HepG2 (cell line): ENCODE results near the gene CRAMP1. TPM values are rescaled to one million over a fixed set of nuclear protein-coding genes. Genes with fewer than 3 reads are reported as not detected.

Experiments used
- ATAC-seq: fragments of 200-7000 bp; cut with Tn5 transposase; 3 replicates; pipeline ENCODE4 v1.9.1; 2020; ENCODE audit warnings: mild to moderate bottlenecking, moderate library complexity
- BruUV-seq: library from RNA; stranded (reverse); fragments of 400-500 nt; replicated peaks from 2 replicates; lab custom pipeline; 2021; lab: Mats Ljungman, UMichigan
- CTCF ChIA-PET: fragments of 300-600 bp; formaldehyde crosslinking; extraction: SDS; loops from one replicate; lab custom pipeline; 2021; ENCODE audit warnings: low total read pairs, inconsistent platforms, low intra/inter-chr PET ratio; lab: Yijun Ruan, JAX
- POLR2A ChIA-PET: fragments of 350-600 bp; sonication (Branson Sonifier 250); formaldehyde crosslinking; loops from one replicate; lab custom pipeline; 2020; ENCODE audit warnings: antibody characterized with exemption, inconsistent platforms; lab: Yijun Ruan, JAX
- DNase-seq: peaks from one replicate; pipeline ENCODE4 v3.0.0-alpha.2; 2015; ENCODE audit warnings: low spot score
- FAIRE-seq: peaks from 3 replicates; lab custom pipeline; 2011; peaks lifted over from hg19 to GRCh38; lab: Jason Lieb, UNC
- H2AFZ ChIP-seq: one replicate; pipeline ENCODE4 v1.6.1; 2011; ENCODE audit warnings: low read length, inconsistent platforms
- H3K27ac ChIP-seq: fragments of 300-600 bp; 3 replicates; pipeline ENCODE4 v1.8.0; 2011; ENCODE audit warnings: mixed run types, mild to moderate bottlenecking, mixed read lengths, low read length, inconsistent platforms; ENCODE audit not compliant: insufficient read depth; ENCODE audit errors: extremely low read length
- H3K27me3 ChIP-seq, 2 experiments: fragments of 200-600 bp in 1 of 2; 2 replicates in 1 of 2; 3 replicates in 1 of 2; pipeline versions ENCODE4 v1.6.0 to v1.8.0; 2011; ENCODE audit warnings: low read length in 2 of 2, mild to moderate bottlenecking in 2 of 2, moderate library complexity in 2 of 2, inconsistent platforms in 1 of 2; ENCODE audit not compliant: insufficient read depth in 2 of 2, control insufficient read depth in 1 of 2
- H3K36me3 ChIP-seq, 2 experiments: fragments of 200-600 bp in 1 of 2; replicated peaks in 1 of 2; 2 replicates in 1 of 2; 3 replicates in 1 of 2; pipeline versions ENCODE4 v1.5.1 to v1.8.0; 2011; ENCODE audit warnings: low read length in 2 of 2, inconsistent platforms in 1 of 2; ENCODE audit not compliant: insufficient read depth in 2 of 2, control insufficient read depth in 1 of 2
- H3K4me1 ChIP-seq: 2 replicates; pipeline ENCODE4 v1.5.1; 2012; ENCODE audit warnings: low read length, inconsistent platforms; ENCODE audit not compliant: insufficient read depth
- H3K4me2 ChIP-seq: 2 replicates; pipeline ENCODE4 v1.6.0; 2011; ENCODE audit warnings: low read depth, low read length, inconsistent platforms
- H3K4me3 ChIP-seq, 3 experiments: fragments of 200-600 bp in 1 of 3; sonication (generic), shearing (Covaris generic) in 1 of 3; replicated peaks in 1 of 3; 2 replicates each; pipeline ENCODE4 v1.5.1; 2011 to 2016; ENCODE audit warnings: low read length in 3 of 3, inconsistent platforms in 2 of 3, low read depth in 2 of 3, mild to moderate bottlenecking in 2 of 3, control low read depth in 1 of 3, mixed read lengths in 1 of 3; ENCODE audit not compliant: insufficient read depth in 1 of 3
- H3K79me2 ChIP-seq: one replicate; pipeline ENCODE4 v1.6.1; 2011; ENCODE audit warnings: low read length, inconsistent platforms; ENCODE audit not compliant: insufficient read depth
- H3K9ac ChIP-seq: 2 replicates; pipeline ENCODE4 v1.6.0; 2011; ENCODE audit warnings: mild to moderate bottlenecking, low read depth, low read length, inconsistent platforms; ENCODE audit not compliant: insufficient read depth
- H3K9me3 ChIP-seq: 2 replicates; pipeline ENCODE4 v1.5.1; 2012; ENCODE audit warnings: mild to moderate bottlenecking, low read length
- H4K20me1 ChIP-seq: 2 replicates; pipeline ENCODE4 v1.6.0; 2011; ENCODE audit warnings: inconsistent platforms, mild to moderate bottlenecking, low read length, moderate library complexity; ENCODE audit not compliant: insufficient read depth
- AGO2 ChIP-seq: fragments of 200-400 bp; formaldehyde crosslinking; optimal IDR thresholded peaks from 2 replicates; pipeline ENCODE3; 2017; ENCODE audit warnings: mild to moderate bottlenecking, low read depth, low read length, moderate library complexity
- MBD4 ChIP-seq: IDR thresholded peaks from 2 replicates; pipeline ENCODE4 v1.6.1; 2012; ENCODE audit warnings: low read length, inconsistent platforms, borderline replicate concordance
- MTF1 ChIP-seq: sonication (generic); formaldehyde crosslinking; IDR thresholded peaks from 2 replicates; pipeline ENCODE4 v1.5.0; 2020; ENCODE audit warnings: missing genetic modification reagents
- NBN ChIP-seq: fragments of 450-650 bp; conservative IDR thresholded peaks from 2 replicates; pipeline ENCODE4 v1.6.1; 2017
- PHF20 ChIP-seq: sonication (generic); formaldehyde crosslinking; IDR thresholded peaks from 2 replicates; pipeline ENCODE4 v1.5.0; 2020; ENCODE audit warnings: mild to moderate bottlenecking, missing genetic modification reagents
- ZKSCAN1 ChIP-seq: fragments of 150-350 bp; IDR thresholded peaks from 2 replicates; pipeline ENCODE4 v1.6.1; 2014; ENCODE audit warnings: low read length
- ZNF274 ChIP-seq: sonication (generic); formaldehyde crosslinking; IDR thresholded peaks from 2 replicates; pipeline ENCODE4 v1.5.1; 2020; ENCODE audit warnings: mild to moderate bottlenecking, missing genetic modification reagents
- ZNF3 ChIP-seq: IDR thresholded peaks from 2 replicates; pipeline ENCODE4 v1.7.0; 2017; ENCODE audit warnings: inconsistent platforms
- ZNF577 ChIP-seq: sonication (generic); formaldehyde crosslinking; IDR thresholded peaks from 2 replicates; pipeline ENCODE4 v1.4.0; 2020; ENCODE audit warnings: mild to moderate bottlenecking, low read depth, missing genetic modification reagents, borderline replicate concordance
- ZNF788 ChIP-seq: sonication (generic); formaldehyde crosslinking; IDR thresholded peaks from 2 replicates; pipeline ENCODE4 v1.5.0; 2020; ENCODE audit warnings: mild to moderate bottlenecking, missing genetic modification reagents, borderline replicate concordance
- WGBS: methylation state at CpG from one replicate; pipeline ENCODE4 v1.1.6; 2017; ENCODE audit warnings: low lambda C conversion rate; 5-methylcytosine and 5-hydroxymethylcytosine counted together
- in situ Hi-C: cut with HindIII; loops from 2 replicates; pipeline ENCODE4 v1.10.0; 2017; ENCODE audit warnings: low pct_unique_long_range_greater_than_20kb; ENCODE audit not compliant: extremely low pct_ligation_motif_present
- intact Hi-C: fragments of 100-400 bp; cut with micrococcal nuclease; formaldehyde crosslinking; loops from one replicate; pipeline ENCODE4 v1.10.0; 2022; ENCODE audit not compliant: unreplicated experiment
- polyA plus RNA-seq, 8 experiments: library from polyadenylated mRNA; depleted of rRNA in 3 of 8; stranded (reverse) in 7 of 8; unstranded in 1 of 8; fragments of >200 nt; fragmentation: Illumina TruSeq in 4 of 8; extraction: Trizol in 4 of 8; gene quantifications; 2 replicates each; pipeline versions ENCODE4 v1.2.1 to v1.2.3, GENCODE V29; 2011 to 2016; ENCODE audit warnings: low read depth in 4 of 8, missing spikeins in 1 of 8, mixed read lengths in 1 of 8; ENCODE audit not compliant: insufficient read depth in 1 of 8
- total RNA-seq, 5 experiments: library from RNA; depleted of rRNA; stranded (reverse); fragments of >200 nt; fragmentation: Illumina TruSeq; extraction: Trizol; gene quantifications; 2 replicates each; pipeline ENCODE4 v1.2.3, GENCODE V29; 2016; ENCODE audit warnings: low read depth in 1 of 5
- TF ChIP-seq, protein P1 (sequence below): sonication (generic); formaldehyde crosslinking; IDR thresholded peaks from 2 replicates; pipeline ENCODE4 v1.4.0; 2020; ENCODE audit warnings: missing genetic modification reagents
- TF ChIP-seq, protein P2 (sequence below): sonication (generic); formaldehyde crosslinking; IDR thresholded peaks from 2 replicates; pipeline ENCODE4 v1.4.0; 2020; ENCODE audit warnings: mild to moderate bottlenecking, missing genetic modification reagents
- TF ChIP-seq, protein P3 (sequence below): IDR thresholded peaks from 2 replicates; pipeline ENCODE4 v1.6.1; 2016; ENCODE audit warnings: low read depth, borderline replicate concordance

Gene CRAMP1
- total and polyA plus RNA-seq, 2 of the 13 experiments (the other 11 are each of a cell fraction or from before 2014, with no cell fraction given) = 6.8 to 9.7 TPM

DNA sequence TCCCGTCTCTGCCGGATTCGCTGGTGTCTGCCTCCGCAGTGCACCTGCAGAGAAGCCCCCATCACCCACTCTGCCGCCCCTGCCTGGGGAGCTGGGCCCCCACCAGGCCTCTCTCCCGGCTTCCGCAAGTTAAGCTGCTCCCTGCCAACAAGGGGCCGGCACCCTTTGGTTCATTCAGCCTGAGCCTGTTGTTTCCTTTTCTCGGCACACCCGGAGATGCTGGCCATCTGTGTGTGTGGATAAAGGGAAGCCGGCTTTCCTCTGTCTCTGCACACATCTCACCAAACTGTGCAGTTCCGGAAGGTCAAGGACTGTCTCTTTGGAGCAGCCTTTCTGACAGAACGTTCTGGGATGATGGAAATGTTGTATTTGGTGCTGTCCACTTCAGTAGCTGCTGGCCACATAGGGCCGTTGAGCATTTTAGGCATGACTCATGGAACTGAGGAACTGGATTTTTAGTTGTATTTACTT, 100.7 kb downstream of the CRAMP1 start:
- in situ Hi-C loops (no loop called here), intact Hi-C loops (no loop called here)
- Histone ChIP-seq H3K36me3 (peaks cover 0 to 13% of the 10 kb centered on the region in 2 experiments; a peak in 2 of 5 replicates), H3K9ac (no peak overlapping the region), H2AFZ (no peak overlapping the region), H3K9me3 (no peaks in the 10 kb centered on the region), H3K4me2 (no peak overlapping the region), H3K4me1 (peaks cover 38% of the 10 kb centered on the region), H3K4me3 (no peak overlapping the region), H4K20me1 (peaks cover 18% of the 10 kb centered on the region), H3K79me2 (peaks cover 71% of the 10 kb centered on the region), H3K27me3 (no peaks in the 10 kb centered on the region), H3K27ac (no peak overlapping the region)
- WGBS = 96% methylated on average over 14 of the region's 14 CpGs
- TF ChIP-seq AGO2 = peak; percentile 43
- TF ChIP-seq, protein P1, sequence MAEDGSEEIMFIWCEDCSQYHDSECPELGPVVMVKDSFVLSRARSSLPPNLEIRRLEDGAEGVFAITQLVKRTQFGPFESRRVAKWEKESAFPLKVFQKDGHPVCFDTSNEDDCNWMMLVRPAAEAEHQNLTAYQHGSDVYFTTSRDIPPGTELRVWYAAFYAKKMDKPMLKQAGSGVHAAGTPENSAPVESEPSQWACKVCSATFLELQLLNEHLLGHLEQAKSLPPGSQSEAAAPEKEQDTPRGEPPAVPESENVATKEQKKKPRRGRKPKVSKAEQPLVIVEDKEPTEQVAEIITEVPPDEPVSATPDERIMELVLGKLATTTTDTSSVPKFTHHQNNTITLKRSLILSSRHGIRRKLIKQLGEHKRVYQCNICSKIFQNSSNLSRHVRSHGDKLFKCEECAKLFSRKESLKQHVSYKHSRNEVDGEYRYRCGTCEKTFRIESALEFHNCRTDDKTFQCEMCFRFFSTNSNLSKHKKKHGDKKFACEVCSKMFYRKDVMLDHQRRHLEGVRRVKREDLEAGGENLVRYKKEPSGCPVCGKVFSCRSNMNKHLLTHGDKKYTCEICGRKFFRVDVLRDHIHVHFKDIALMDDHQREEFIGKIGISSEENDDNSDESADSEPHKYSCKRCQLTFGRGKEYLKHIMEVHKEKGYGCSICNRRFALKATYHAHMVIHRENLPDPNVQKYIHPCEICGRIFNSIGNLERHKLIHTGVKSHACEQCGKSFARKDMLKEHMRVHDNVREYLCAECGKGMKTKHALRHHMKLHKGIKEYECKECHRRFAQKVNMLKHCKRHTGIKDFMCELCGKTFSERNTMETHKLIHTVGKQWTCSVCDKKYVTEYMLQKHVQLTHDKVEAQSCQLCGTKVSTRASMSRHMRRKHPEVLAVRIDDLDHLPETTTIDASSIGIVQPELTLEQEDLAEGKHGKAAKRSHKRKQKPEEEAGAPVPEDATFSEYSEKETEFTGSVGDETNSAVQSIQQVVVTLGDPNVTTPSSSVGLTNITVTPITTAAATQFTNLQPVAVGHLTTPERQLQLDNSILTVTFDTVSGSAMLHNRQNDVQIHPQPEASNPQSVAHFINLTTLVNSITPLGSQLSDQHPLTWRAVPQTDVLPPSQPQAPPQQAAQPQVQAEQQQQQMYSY (CRISPR knock-in tag) = no peak
- ATAC-seq (no peak), DNase-seq (no peak), FAIRE-seq (no peak)
- no TSS peak for BruUV-seq
- CTCF ChIA-PET = no interaction called here
- POLR2A ChIA-PET = interaction anchor here (0.6 kb wide), 1 partner anchor 63 kb away, joined by 5 read pairs; no protein-coding TSS in a partner anchor

DNA sequence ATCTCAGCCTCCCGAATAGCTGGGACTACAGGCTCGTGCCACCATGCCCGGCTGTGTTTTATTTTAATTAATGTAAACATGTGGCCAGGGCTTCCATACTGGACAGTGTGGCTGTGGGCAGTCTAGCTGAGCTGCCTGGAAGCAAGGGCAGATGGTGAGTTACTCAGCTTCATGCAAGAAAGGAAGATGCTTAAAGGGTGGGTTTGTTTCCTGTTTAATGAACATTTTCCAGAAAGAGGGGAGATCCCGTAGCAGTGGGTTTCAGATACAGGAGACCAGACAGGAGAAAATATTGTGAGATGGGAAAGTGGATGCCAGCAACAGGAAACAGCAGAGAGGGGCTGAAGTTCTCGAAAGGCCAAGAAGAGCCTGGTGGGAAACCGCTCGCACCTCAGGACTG, 101.2 kb downstream of the CRAMP1 start:
- no peak overlapping the region for H3K27ac ChIP-seq
- no peaks in the 10 kb centered on the region for H3K9me3 ChIP-seq
- ChIA-PET CTCF (no interaction called here), POLR2A (interaction anchor here (0.6 kb wide), 1 partner anchor 63 kb away, joined by 5 read pairs; no protein-coding TSS in a partner anchor)
- ATAC-seq (no peak), FAIRE-seq (no peak), DNase-seq (no peak)
- H3K4me3 ChIP-seq = no peak overlapping the region
- no peaks in the 10 kb centered on the region for H3K27me3 ChIP-seq
- H3K4me2 ChIP-seq = no peak overlapping the region
- H3K79me2 ChIP-seq = peaks cover 66% of the 10 kb centered on the region
- no peak overlapping the region for H2AFZ ChIP-seq
- H3K4me1 ChIP-seq = peaks cover 33% of the 10 kb centered on the region
- peaks cover 15% of the 10 kb centered on the region; the same call in 1 of the 2 replicates for H4K20me1 ChIP-seq
- BruUV-seq = no TSS peak
- WGBS = 97% methylated on average over 7 of the region's 7 CpGs
- H3K36me3 ChIP-seq = peaks cover 0 to 13% of the 10 kb centered on the region in 2 experiments; a peak in 2 of 5 replicates
- intact Hi-C loops = no loop called here
- in situ Hi-C loops = no loop called here
- H3K9ac ChIP-seq = no peak overlapping the region
- TF ChIP-seq, protein P2, sequence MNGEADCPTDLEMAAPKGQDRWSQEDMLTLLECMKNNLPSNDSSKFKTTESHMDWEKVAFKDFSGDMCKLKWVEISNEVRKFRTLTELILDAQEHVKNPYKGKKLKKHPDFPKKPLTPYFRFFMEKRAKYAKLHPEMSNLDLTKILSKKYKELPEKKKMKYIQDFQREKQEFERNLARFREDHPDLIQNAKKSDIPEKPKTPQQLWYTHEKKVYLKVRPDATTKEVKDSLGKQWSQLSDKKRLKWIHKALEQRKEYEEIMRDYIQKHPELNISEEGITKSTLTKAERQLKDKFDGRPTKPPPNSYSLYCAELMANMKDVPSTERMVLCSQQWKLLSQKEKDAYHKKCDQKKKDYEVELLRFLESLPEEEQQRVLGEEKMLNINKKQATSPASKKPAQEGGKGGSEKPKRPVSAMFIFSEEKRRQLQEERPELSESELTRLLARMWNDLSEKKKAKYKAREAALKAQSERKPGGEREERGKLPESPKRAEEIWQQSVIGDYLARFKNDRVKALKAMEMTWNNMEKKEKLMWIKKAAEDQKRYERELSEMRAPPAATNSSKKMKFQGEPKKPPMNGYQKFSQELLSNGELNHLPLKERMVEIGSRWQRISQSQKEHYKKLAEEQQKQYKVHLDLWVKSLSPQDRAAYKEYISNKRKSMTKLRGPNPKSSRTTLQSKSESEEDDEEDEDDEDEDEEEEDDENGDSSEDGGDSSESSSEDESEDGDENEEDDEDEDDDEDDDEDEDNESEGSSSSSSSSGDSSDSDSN (CRISPR knock-in tag) = no peak
- TF ChIP-seq ZNF788 (CRISPR knock-in tag) = no peak
- TF ChIP-seq NBN = no peak
- no peak for TF ChIP-seq MTF1 (CRISPR knock-in tag)
- no peak for TF ChIP-seq ZKSCAN1
- no peak for TF ChIP-seq PHF20 (CRISPR knock-in tag)
- TF ChIP-seq, protein P3, sequence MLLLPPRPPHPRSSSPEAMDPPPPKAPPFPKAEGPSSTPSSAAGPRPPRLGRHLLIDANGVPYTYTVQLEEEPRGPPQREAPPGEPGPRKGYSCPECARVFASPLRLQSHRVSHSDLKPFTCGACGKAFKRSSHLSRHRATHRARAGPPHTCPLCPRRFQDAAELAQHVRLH (CRISPR knock-in tag) = no peak
- no peak for TF ChIP-seq ZNF577 (CRISPR knock-in tag)
- TF ChIP-seq ZNF3 (CRISPR knock-in tag) = no peak
- no peak for TF ChIP-seq MBD4
- TF ChIP-seq ZNF274 (CRISPR knock-in tag) = no peak
